Cardiac fibroblast (primary cell): Measurements from ENCODE around the gene WDR90.

Experiments
- DNase-seq, 2 donors: peaks; one replicate each; pipeline versions ENCODE4 v3.0.0 to v3.0.0-alpha.2; 2010; ENCODE audit warnings: low read depth in 2 of 2
- H3K4me3 ChIP-seq, 2 donors: replicated peaks in 1 of 2; 1 replicate in 1 of 2; 2 replicates in 1 of 2; pipeline ENCODE4 v1.5.1; 2011; ENCODE audit warnings: low read depth in 2 of 2, low read length in 2 of 2, mild to moderate bottlenecking in 2 of 2, moderate library complexity in 1 of 2
- CTCF ChIP-seq: IDR thresholded peaks from one replicate; pipeline ENCODE4 v1.5.1; 2011; ENCODE audit warnings: low read depth, mild to moderate bottlenecking, low read length, inconsistent platforms

The WDR90 gene

GRCh38 chr16:694187-694862 is 45.2 kb downstream of the WDR90 start:
- no peak for DNase-seq
- H3K4me3 ChIP-seq = no peak overlapping the region
- TF ChIP-seq CTCF = no peak

GRCh38 chr16:694863-695354 is 45.7 kb downstream of the WDR90 start:
- H3K4me3 ChIP-seq = no peak overlapping the region
- DNase-seq = no peak
- TF ChIP-seq CTCF = no peak

GRCh38 chr16:695355-696089 is 46.4 kb downstream of the WDR90 start:
- TF ChIP-seq CTCF = no peak
- H3K4me3 ChIP-seq = no peak overlapping the region
- no peak for DNase-seq

GRCh38 chr16:698911-699671 is 49.9 kb downstream of the WDR90 start:
- H3K4me3 ChIP-seq = no peak overlapping the region
- no peak for DNase-seq
- TF ChIP-seq CTCF = no peak

- no peak for TF ChIP-seq CTCF
- no peak overlapping the region for H3K4me3 ChIP-seq
- DNase-seq = no peak
Measured at GRCh38 chr16:700684-701584, 51.8 kb downstream of the WDR90 start.

GRCh38 chr16:702341-702740 is 53.2 kb downstream of the WDR90 start:
- no peak for TF ChIP-seq CTCF
- no peak for DNase-seq
- no peak overlapping the region for H3K4me3 ChIP-seq
